ENCODE data around the gene TNRC6B. TPM values are rescaled to one million over a fixed set of nuclear protein-coding genes. Genes with fewer than 3 reads are reported as not detected.

TNRC6B gene
- total RNA-seq, 1 experiment from 2014 or later: 44.6 TPM

GRCh38 chr22:40276996-40277823 is 99.5 kb downstream of the TNRC6B start:
- Mint-ChIP-seq H3K4me3 (ENCODE audit: low read depth, unreplicated experiment) (no peak overlapping the region), H3K27ac (ENCODE audit: unreplicated experiment) (no peak overlapping the region), H3K9me3 (ENCODE audit: low read depth, unreplicated experiment) (no peaks in the 10 kb centered on the region), H3K27me3 (ENCODE audit: unreplicated experiment) (no peaks in the 10 kb centered on the region), H3K36me3 (ENCODE audit: insufficient read depth, unreplicated experiment) (peaks cover 19% of the 10 kb centered on the region), H3K4me1 (ENCODE audit: low read depth, unreplicated experiment) (peaks cover 8% of the 10 kb centered on the region)
- CTCF ChIA-PET: no interaction called here
- BruUV-seq (replicated peaks): no TSS peak
- intact Hi-C loops (cut with micrococcal nuclease; ENCODE audit: unreplicated experiment): no loop called here
- DNase-seq: no peak
- TF ChIP-seq, protein P1, sequence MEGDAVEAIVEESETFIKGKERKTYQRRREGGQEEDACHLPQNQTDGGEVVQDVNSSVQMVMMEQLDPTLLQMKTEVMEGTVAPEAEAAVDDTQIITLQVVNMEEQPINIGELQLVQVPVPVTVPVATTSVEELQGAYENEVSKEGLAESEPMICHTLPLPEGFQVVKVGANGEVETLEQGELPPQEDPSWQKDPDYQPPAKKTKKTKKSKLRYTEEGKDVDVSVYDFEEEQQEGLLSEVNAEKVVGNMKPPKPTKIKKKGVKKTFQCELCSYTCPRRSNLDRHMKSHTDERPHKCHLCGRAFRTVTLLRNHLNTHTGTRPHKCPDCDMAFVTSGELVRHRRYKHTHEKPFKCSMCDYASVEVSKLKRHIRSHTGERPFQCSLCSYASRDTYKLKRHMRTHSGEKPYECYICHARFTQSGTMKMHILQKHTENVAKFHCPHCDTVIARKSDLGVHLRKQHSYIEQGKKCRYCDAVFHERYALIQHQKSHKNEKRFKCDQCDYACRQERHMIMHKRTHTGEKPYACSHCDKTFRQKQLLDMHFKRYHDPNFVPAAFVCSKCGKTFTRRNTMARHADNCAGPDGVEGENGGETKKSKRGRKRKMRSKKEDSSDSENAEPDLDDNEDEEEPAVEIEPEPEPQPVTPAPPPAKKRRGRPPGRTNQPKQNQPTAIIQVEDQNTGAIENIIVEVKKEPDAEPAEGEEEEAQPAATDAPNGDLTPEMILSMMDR (IDR thresholded peaks at IDR 0.05; ENCODE audit: unreplicated experiment): no peak

DNA sequence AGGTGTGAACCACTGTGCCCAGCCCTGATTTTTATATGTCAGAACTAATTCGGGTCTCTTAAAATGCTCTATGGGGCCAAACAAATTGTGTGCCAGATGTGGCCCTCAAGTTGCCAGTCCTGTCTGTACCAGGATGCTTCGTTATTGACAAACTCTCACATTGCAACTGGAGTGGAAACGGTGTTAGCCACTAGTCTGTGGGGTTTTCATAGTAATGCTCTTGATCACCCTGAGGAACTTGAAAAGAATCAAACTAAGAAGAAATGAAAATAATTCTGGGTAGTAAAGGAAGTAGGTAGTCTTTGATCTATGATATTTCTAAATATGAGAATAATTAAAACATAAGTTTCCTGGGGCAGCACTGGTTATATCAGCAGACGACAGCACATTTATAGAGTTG is 101.3 kb downstream of the TNRC6B start:
- peaks cover 9% of the 10 kb centered on the region for H3K4me1 Mint-ChIP-seq (ENCODE audit: low read depth, unreplicated experiment)
- CTCF ChIA-PET: no interaction called here
- no peak for DNase-seq
- H3K27me3 Mint-ChIP-seq (ENCODE audit: unreplicated experiment): no peaks in the 10 kb centered on the region
- H3K4me3 Mint-ChIP-seq (ENCODE audit: low read depth, unreplicated experiment): no peak overlapping the region
- no peak overlapping the region for H3K27ac Mint-ChIP-seq (ENCODE audit: unreplicated experiment)
- peaks cover 19% of the 10 kb centered on the region for H3K36me3 Mint-ChIP-seq (ENCODE audit: insufficient read depth, unreplicated experiment)
- TF ChIP-seq, protein P1 (IDR thresholded peaks at IDR 0.05; ENCODE audit: unreplicated experiment): no peak
- no TSS peak for BruUV-seq (replicated peaks)
- intact Hi-C loops (cut with micrococcal nuclease; ENCODE audit: unreplicated experiment): no loop called here
- H3K9me3 Mint-ChIP-seq (ENCODE audit: low read depth, unreplicated experiment): no peaks in the 10 kb centered on the region

GRCh38 chr22:40281717-40282116 is 104.0 kb downstream of the TNRC6B start:
- peaks cover 13% of the 10 kb centered on the region for H3K36me3 Mint-ChIP-seq (ENCODE audit: insufficient read depth, unreplicated experiment)
- CTCF ChIA-PET: interaction anchor here (0.6 kb wide), 1 partner anchor 762 kb away, joined by 5 read pairs; no protein-coding TSS in a partner anchor
- TF ChIP-seq, protein P1 (IDR thresholded peaks at IDR 0.05; ENCODE audit: unreplicated experiment): no peak
- no peak for DNase-seq
- no peaks in the 10 kb centered on the region for H3K9me3 Mint-ChIP-seq (ENCODE audit: low read depth, unreplicated experiment)
- BruUV-seq (replicated peaks): no TSS peak
- intact Hi-C loops (cut with micrococcal nuclease; ENCODE audit: unreplicated experiment): no loop called here
- peaks cover 9% of the 10 kb centered on the region for H3K4me1 Mint-ChIP-seq (ENCODE audit: low read depth, unreplicated experiment)
- no peak overlapping the region for H3K27ac Mint-ChIP-seq (ENCODE audit: unreplicated experiment)
- no peaks in the 10 kb centered on the region for H3K27me3 Mint-ChIP-seq (ENCODE audit: unreplicated experiment)
- H3K4me3 Mint-ChIP-seq (ENCODE audit: low read depth, unreplicated experiment): no peak overlapping the region

DNA sequence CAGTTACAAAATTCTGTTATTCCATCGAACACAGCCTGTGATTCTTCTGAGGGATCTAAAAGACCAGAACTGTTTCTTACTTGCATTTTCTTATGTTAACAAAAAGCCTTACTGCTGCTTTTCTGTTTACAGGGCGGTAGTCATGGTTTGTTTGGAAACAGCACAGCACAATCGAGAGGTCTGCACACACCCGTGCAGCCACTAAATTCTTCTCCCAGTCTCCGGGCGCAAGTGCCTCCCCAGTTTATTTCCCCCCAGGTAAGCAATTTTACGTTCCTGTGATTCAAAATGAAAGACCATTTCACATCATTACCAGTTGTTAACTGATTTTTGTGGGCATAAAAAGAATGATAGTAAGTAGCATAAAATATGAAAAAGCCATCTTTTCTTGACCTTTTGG is 107.8 kb downstream of the TNRC6B start:
- CTCF ChIA-PET: no interaction called here
- H3K27me3 Mint-ChIP-seq (ENCODE audit: unreplicated experiment): no peaks in the 10 kb centered on the region
- TF ChIP-seq, protein P1 (IDR thresholded peaks at IDR 0.05; ENCODE audit: unreplicated experiment): no peak
- no peak overlapping the region for H3K27ac Mint-ChIP-seq (ENCODE audit: unreplicated experiment)
- BruUV-seq (replicated peaks): no TSS peak
- H3K4me1 Mint-ChIP-seq (ENCODE audit: low read depth, unreplicated experiment): peaks cover 9% of the 10 kb centered on the region
- no peaks in the 10 kb centered on the region for H3K9me3 Mint-ChIP-seq (ENCODE audit: low read depth, unreplicated experiment)
- H3K4me3 Mint-ChIP-seq (ENCODE audit: low read depth, unreplicated experiment): no peak overlapping the region
- no peak for DNase-seq
- intact Hi-C loops (cut with micrococcal nuclease; ENCODE audit: unreplicated experiment): no loop called here
- peaks cover 30% of the 10 kb centered on the region for H3K36me3 Mint-ChIP-seq (ENCODE audit: insufficient read depth, unreplicated experiment)
